ENCODE results near the gene TSC22D1. TPM values are rescaled to one million over a fixed set of nuclear protein-coding genes. Genes with fewer than 3 reads are reported as not detected.

The TSC22D1 gene
- total and polyA plus RNA-seq, 2 of the 4 experiments (the other 2 are of a cell fraction) = 30.8 to 42.2 TPM

DNA sequence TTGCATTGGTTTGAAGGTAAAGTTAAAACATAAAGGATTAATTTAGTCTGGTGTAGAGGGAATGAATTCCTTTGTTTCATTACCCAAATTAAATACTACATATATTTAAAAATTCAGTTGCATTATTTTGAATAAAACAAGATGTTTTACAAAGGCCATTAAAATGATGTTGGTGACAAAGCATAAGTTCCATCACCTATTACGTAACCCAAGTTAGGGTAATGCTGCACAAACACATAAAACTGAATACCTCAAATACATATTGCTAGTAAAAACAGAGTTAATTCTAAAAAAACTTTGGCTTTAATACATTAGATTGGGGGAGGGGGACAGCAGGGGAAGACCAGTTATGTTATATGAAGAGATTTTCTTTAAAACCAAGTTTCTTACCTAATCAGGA is 122.2 kb downstream of the TSC22D1 start:
- dilution Hi-C loops (cut with HindIII; ENCODE audit: low sequenced_read_pairs, unreplicated experiment) (loop anchor here (25.0 kb wide), 1 partner anchor 542 kb away; no protein-coding TSS in a partner anchor), intact Hi-C loops (cut with micrococcal nuclease) (no loop called here), in situ Hi-C loops (cut with MboI; ENCODE audit: low sequenced_read_pairs) (no loop called here)
- Histone ChIP-seq H3K23ac (ENCODE audit: low read depth, low read length) (no peak overlapping the region), H2BK20ac (ENCODE audit: low read depth, low read length) (no peak overlapping the region), H2BK120ac (ENCODE audit: low read depth, low read length) (no peak overlapping the region), H2AK9ac (replicated peaks; ENCODE audit: low read depth, low read length, poor library complexity) (no peak overlapping the region), H4K91ac (ENCODE audit: insufficient read depth, low read depth, low read length) (no peak overlapping the region), H4K5ac (ENCODE audit: low read depth, low read length) (no peak overlapping the region), H2BK5ac (ENCODE audit: low read depth, low read length, poor library complexity, severe bottlenecking) (no peak overlapping the region), H4K8ac (ENCODE audit: low read depth in 2 of 2, low read length in 2 of 2) (no peak overlapping the region), H3K4me2 (ENCODE audit: low read depth, low read length) (no peak overlapping the region), H3K18ac (ENCODE audit: low read depth, low read length) (no peak overlapping the region), H3K4ac (ENCODE audit: low read depth, low read length) (no peak overlapping the region), H4K20me1 (ENCODE audit: insufficient read depth, low read length) (peaks cover 15% of the 10 kb centered on the region), H3K27me3 (ENCODE audit: control insufficient read depth, insufficient read depth, low read length) (no peaks in the 10 kb centered on the region), H3K9me3 (ENCODE audit: control insufficient read depth, insufficient read depth, low read length) (no peaks in the 10 kb centered on the region), H3K14ac (replicated peaks; ENCODE audit: low read depth, low read length) (no peak overlapping the region), H3K27ac (ENCODE audit: insufficient read depth, low read length) (no peak overlapping the region), H3K9ac (ENCODE audit: low read depth, low read length) (no peak overlapping the region), H3K4me3 (ENCODE audit: insufficient read depth, low read depth, low read length) (no peak overlapping the region), H3K36me3 (ENCODE audit: control insufficient read depth, insufficient read depth, low read length) (no peaks in the 10 kb centered on the region), H3K9me1 (ENCODE audit: insufficient read depth, low read length) (peaks cover 5% of the 10 kb centered on the region; the same call in 1 of the 2 replicates), H2AK5ac (ENCODE audit: low read depth, low read length) (no peak overlapping the region), H3K4me1 (ENCODE audit: control insufficient read depth, insufficient read depth, low read length) (peaks cover 9% of the 10 kb centered on the region), H3K56ac (ENCODE audit: extremely low read depth, insufficient read depth, low read length) (no peak overlapping the region), H3K79me1 (ENCODE audit: low read depth in 1 of 2, low read length in 2 of 2) (peaks cover 24 to 59% of the 10 kb centered on the region in 2 experiments), H2AFZ (replicated peaks; ENCODE audit: low read length, poor library complexity) (no peak overlapping the region), H2BK15ac (ENCODE audit: low read depth, low read length) (no peak overlapping the region)
- CTCF ChIA-PET = no interaction called here
- POLR2A ChIA-PET (ENCODE audit: unreplicated experiment) = no interaction called here
- no CpG with 5 or more reads among the region's 1 CpG for WGBS, 2 experiments (ENCODE audit: extremely low coverage in 2 of 2, insufficient read length in 1 of 2)
- BruUV-seq (replicated peaks) = no TSS peak
- TF ChIP-seq POLR2A (IDR thresholded peaks at IDR 0.05; ENCODE audit: low read depth, low read length) (no peak), CEBPB (IDR thresholded peaks at IDR 0.05; ENCODE audit: low read depth, low read length) (peak; percentile 79)
- no peak for DNase-seq
- ATAC-seq (ENCODE audit: low read depth) = no peak

All from IMR-90 (cell line).